Skeletal muscle tissue (tissue), 4 donors: ENCODE measurements around the gene S100PBP. TPM values are rescaled to one million over a fixed set of nuclear protein-coding genes. Genes with fewer than 3 reads are reported as not detected.
A peak's percentile ranks its signal among the peaks of the same experiment; 100 is the strongest.

ENCODE experiments used
- H3K27ac ChIP-seq: one replicate; pipeline ENCODE4 v1.7.0; 2013; ENCODE audit warnings: mild to moderate bottlenecking, low read depth, low read length, inconsistent platforms
- H3K27me3 ChIP-seq, 3 donors: one replicate each; pipeline ENCODE4 v1.7.0; 2013; ENCODE audit warnings: low read length in 3 of 3; ENCODE audit not compliant: control insufficient read depth in 3 of 3, insufficient read depth in 3 of 3
- H3K36me3 ChIP-seq, 3 donors: one replicate each; pipeline ENCODE4 v1.7.0; 2013; ENCODE audit warnings: low read length in 3 of 3; ENCODE audit not compliant: control insufficient read depth in 3 of 3, insufficient read depth in 3 of 3
- H3K4me1 ChIP-seq, 3 donors: one replicate each; pipeline ENCODE4 v1.7.0; 2013; ENCODE audit warnings: low read length in 3 of 3, mild to moderate bottlenecking in 3 of 3; ENCODE audit not compliant: control insufficient read depth in 3 of 3, insufficient read depth in 3 of 3
- H3K4me3 ChIP-seq, 3 donors: one replicate each; pipeline ENCODE4 v1.7.0; 2013; ENCODE audit warnings: low read length in 3 of 3
- H3K9ac ChIP-seq, 3 donors: one replicate each; pipeline ENCODE4 v1.7.0; 2013; ENCODE audit warnings: low read length in 3 of 3, mild to moderate bottlenecking in 3 of 3, moderate library complexity in 2 of 3, low read depth in 1 of 3
- H3K9me3 ChIP-seq, 3 donors: one replicate each; pipeline ENCODE4 v1.7.0; 2013; ENCODE audit warnings: low read length in 3 of 3; ENCODE audit not compliant: control insufficient read depth in 3 of 3
- total RNA-seq: library from RNA; depleted of rRNA; stranded (reverse); fragments of >200 nt; gene quantifications from one replicate; pipeline ENCODE4 v1.2.3, GENCODE V29; 2014
- donor health status: Osteomylitis.

The S100PBP gene
- total RNA-seq, 1 donor from 2014 or later: 22.4 TPM

GRCh38 chr1:32891630-32892029, 74.2 kb downstream of the S100PBP start:
- Histone ChIP-seq H3K9me3 (no peaks in the 10 kb centered on the region), H3K4me3 (no peak overlapping the region), H3K36me3 (no peaks in the 10 kb centered on the region), H3K9ac (no peak overlapping the region), H3K27ac (no peak overlapping the region), H3K27me3 (peaks cover 44 to 64% (median 50%) of the 10 kb centered on the region in 3 donors), H3K4me1 (peaks cover 0 to 6% (median 0%) of the 10 kb centered on the region in 3 donors)

DNA sequence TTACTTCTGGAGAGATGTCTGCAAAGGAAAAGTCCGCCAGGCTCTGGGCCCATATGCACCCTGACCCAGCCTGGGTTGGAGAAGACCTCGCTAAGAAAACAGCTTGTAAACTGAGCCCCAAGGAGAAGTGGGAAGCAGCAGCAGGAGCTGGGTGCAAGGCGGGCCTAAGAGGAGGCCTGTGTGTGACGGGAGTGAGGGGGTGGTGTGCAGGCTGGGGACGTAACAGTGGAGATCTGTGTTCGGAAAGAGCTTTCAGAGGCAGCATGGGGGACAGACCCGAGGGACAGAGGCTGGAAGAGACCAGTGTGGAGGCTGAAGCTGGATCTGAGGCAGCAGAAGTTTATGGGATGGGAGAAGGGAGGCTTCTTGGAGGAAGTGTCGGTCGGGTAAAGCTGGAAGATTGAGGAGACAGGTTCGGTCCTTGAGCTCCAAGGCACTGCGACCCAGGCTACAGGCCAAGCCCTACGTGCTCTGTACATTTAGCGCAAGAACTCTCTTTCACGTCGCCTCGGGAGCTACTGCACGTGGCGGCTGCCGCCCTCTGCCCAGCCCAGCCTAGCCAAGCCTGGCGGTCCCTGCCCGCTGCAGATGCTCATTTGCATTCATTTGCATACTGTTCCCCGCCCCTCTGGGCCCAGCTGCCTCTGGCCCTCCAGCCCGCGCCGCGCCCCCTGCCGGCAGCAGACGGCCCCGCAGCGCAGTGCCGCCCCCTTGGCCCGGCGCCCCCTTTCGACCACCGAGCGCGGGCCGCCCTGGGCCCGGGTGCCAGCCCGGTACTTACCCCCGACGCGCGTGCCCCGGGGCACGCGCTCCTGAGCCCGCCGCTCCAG, 75.1 kb downstream of the S100PBP start:
- Histone ChIP-seq H3K27me3 (peaks cover 34 to 58% (median 40%) of the 10 kb centered on the region in 3 donors), H3K9ac (peak overlapping the region in 1 of 3 donors; percentile 40), H3K36me3 (no peaks in the 10 kb centered on the region), H3K4me1 (peaks cover 0 to 6% (median 0%) of the 10 kb centered on the region in 3 donors), H3K27ac (no peak overlapping the region), H3K9me3 (no peaks in the 10 kb centered on the region), H3K4me3 (peak overlapping the region in 2 of 3 donors; percentile 22 to 27)

- peaks cover 0 to 6% (median 0%) of the 10 kb centered on the region in 3 donors for H3K4me1 ChIP-seq
- peaks cover 29 to 52% (median 33%) of the 10 kb centered on the region in 3 donors for H3K27me3 ChIP-seq
- no peak overlapping the region for H3K27ac ChIP-seq
Observed at GRCh38 chr1:32893198-32894018, 76.0 kb downstream of the S100PBP start.

DNA sequence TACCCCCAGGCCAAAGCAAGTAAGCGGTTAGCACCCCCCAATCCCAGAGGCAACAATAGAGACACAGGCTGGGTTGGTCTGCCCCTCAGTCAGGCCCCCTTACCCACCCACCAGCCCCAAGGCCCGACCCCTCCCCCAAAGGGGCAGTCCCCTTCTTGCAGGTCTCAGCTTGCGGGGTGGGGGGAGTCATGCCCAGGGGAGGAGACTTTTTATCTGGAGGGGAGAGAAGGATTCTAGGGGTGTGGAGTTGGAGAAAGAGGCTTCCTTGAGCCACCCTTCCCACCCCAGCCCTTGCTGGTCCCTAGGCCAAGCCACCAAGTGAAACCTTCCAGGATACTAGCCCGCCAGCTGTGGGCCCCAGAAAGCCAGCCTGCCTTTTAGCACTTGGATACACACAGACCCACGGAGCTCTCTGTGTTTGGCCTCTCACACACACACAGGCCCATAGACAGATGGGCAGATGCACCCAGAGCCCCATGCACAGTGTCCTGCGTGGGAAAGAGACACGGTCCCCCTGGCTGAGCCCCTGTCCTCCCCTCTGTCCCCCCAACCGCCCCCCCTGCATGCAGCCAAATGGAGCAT, 76.7 kb downstream of the S100PBP start:
- Histone ChIP-seq H3K27me3 (peaks cover 28 to 48% (median 29%) of the 10 kb centered on the region in 3 donors), H3K4me1 (peaks cover 0 to 6% (median 0%) of the 10 kb centered on the region in 3 donors), H3K36me3 (no peaks in the 10 kb centered on the region), H3K27ac (no peak overlapping the region), H3K9me3 (no peaks in the 10 kb centered on the region), H3K9ac (no peak overlapping the region), H3K4me3 (no peak overlapping the region)

More at GRCh38 chr1:32893198-32894018, 76.0 kb downstream of the S100PBP start:
- peak overlapping the region; percentile 40 to 48 (median 41) for H3K4me3 ChIP-seq
- no peaks in the 10 kb centered on the region for H3K36me3 ChIP-seq
- peak overlapping the region in 1 of 3 donors; percentile 40 for H3K9ac ChIP-seq
- no peaks in the 10 kb centered on the region for H3K9me3 ChIP-seq

GRCh38 chr1:32894681-32895080, 77.2 kb downstream of the S100PBP start:
- Histone ChIP-seq H3K27me3 (peaks cover 28 to 50% (median 29%) of the 10 kb centered on the region in 3 donors), H3K4me1 (peaks cover 0 to 6% (median 0%) of the 10 kb centered on the region in 3 donors), H3K4me3 (no peak overlapping the region), H3K9ac (no peak overlapping the region), H3K27ac (no peak overlapping the region), H3K36me3 (no peaks in the 10 kb centered on the region), H3K9me3 (no peaks in the 10 kb centered on the region)

DNA sequence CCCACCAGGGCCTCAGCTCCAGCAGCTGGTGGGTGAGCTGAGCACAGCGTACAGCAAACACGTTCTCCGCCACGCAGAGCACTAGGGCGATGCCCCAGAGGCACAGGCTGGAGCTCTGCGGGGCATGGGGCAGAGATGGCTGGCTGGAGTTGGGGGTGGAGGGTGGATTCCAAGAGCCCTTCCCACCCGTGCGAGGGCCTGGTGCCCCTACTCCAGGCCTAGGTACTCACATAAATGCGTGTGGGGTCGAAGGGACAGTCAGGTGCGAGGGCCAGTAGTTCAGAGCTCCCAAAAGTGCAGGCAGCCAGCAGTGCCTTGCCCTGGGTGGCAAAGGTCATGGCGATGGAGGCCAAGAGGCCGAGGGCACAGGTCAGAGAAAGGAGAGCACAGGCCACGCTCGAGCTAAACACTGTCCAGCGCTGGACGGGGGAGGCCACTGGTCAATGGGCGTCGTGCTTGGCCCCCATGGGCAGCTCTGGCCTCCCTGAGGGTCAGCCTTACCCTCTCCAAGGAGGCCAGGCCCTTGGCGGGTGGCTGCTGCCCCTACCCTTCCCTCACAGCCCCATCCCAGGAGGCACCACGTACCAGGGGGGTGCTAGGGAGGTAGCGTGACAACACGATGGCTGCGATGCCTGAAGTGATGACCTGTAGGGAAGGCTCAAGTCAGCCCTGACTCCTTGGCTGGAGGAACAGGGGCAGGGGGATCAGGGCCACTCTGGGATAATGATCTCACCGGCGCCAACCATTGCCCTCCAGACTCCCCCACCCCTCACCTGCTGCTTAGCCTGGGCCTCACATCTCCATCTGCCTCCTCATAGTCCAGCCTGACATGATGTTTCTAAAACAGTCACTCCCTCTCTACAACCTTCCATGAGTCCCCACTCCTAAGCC, 78.1 kb downstream of the S100PBP start:
- peaks cover 2 to 7% (median 3%) of the 10 kb centered on the region in 3 donors for H3K4me1 ChIP-seq
- H3K27ac ChIP-seq: no peak overlapping the region
- no peaks in the 10 kb centered on the region for H3K9me3 ChIP-seq
- no peaks in the 10 kb centered on the region for H3K36me3 ChIP-seq
- H3K4me3 ChIP-seq: no peak overlapping the region
- H3K9ac ChIP-seq: no peak overlapping the region
- H3K27me3 ChIP-seq: peaks cover 22 to 49% (median 25%) of the 10 kb centered on the region in 3 donors

- H3K4me3 ChIP-seq: no peak overlapping the region
- H3K9me3 ChIP-seq: no peaks in the 10 kb centered on the region
- peaks cover 16 to 43% (median 26%) of the 10 kb centered on the region in 3 donors for H3K27me3 ChIP-seq
- H3K4me1 ChIP-seq: peaks cover 7 to 12% (median 7%) of the 10 kb centered on the region in 3 donors
- no peak overlapping the region for H3K27ac ChIP-seq
- H3K36me3 ChIP-seq: no peaks in the 10 kb centered on the region
- no peak overlapping the region for H3K9ac ChIP-seq
Observed at GRCh38 chr1:32896451-32896850, 79.0 kb downstream of the S100PBP start.

DNA sequence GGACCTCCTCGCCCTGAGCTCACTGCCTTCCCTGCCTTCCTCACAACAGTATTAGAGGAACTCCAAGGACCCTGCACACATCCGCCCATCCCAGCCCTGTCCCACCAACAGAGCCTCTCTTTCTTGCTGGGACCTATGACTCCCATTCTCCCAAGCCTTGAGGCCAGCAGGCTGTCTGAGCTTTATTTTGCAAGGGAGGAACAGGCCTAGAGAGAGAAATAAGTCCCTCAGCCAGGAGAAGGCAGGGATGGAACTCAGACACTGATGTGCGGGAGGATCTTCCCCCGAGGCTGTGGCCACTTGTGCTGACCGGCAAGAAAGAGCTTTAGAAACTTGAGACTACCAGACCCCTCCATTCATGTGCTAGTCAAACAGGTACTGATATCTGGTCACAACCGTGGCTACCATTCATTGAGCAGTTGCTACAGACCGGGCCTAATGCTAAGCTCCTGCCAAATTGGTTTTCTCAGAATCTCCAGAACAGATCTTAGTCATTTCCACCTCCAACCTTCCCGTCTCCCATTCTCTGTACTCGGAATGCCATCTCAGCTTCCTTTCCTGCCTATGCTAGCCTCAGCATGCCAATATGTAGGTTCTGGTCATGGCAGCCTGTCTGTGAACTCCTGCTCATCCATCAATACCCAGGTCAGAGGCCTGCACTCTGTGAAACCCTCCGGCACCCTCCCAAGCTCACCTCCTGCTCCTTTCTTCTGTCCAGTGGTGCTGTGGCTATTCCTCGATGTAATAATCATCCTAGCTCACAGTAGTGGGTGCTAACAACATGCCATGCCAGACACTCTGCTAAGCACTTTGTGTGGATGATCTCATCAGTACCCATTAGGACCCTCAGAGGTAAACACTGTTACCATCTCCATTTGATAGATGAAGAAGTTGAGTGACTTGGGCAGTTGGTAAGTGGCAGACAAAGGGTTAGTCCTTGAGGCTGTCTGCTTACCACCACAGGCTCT, 79.9 kb downstream of the S100PBP start:
- H3K36me3 ChIP-seq: no peaks in the 10 kb centered on the region
- no peak overlapping the region for H3K27ac ChIP-seq
- H3K27me3 ChIP-seq: peaks cover 8 to 37% (median 24%) of the 10 kb centered on the region in 3 donors
- H3K4me1 ChIP-seq: peaks cover 10 to 14% (median 11%) of the 10 kb centered on the region in 3 donors
- no peak overlapping the region for H3K9ac ChIP-seq
- no peaks in the 10 kb centered on the region for H3K9me3 ChIP-seq
- H3K4me3 ChIP-seq: no peak overlapping the region
